HFF-Myc (cell line): ENCODE measurements around the gene BAG5.

Experiments used
- DNase-seq: peaks from one replicate; pipeline ENCODE4 v3.0.0-alpha.2; 2011; ENCODE audit warnings: low read depth; ENCODE audit errors: extremely low read depth
- H3K4me3 ChIP-seq: replicated peaks from 2 replicates; pipeline ENCODE4 v1.5.1; 2011; ENCODE audit warnings: low read depth, mild to moderate bottlenecking, control low read depth, low read length
- CTCF ChIP-seq: IDR thresholded peaks from 2 replicates; pipeline ENCODE4 v1.5.1; 2012; ENCODE audit warnings: mild to moderate bottlenecking, low read depth, low read length, control low read depth; ENCODE audit errors: missing control alignments

BAG5 gene

GRCh38 chr14:103520657-103521437 is 41.6 kb downstream of the BAG5 start:
- peak; percentile 45 for TF ChIP-seq CTCF
- H3K4me3 ChIP-seq = peak overlapping the region; percentile 42
- no peak for DNase-seq

GRCh38 chr14:103520269-103520656 is 42.2 kb downstream of the BAG5 start:
- no peak for DNase-seq
- no peak overlapping the region for H3K4me3 ChIP-seq
- TF ChIP-seq CTCF = no peak

- no peak overlapping the region for H3K4me3 ChIP-seq
- no peak for TF ChIP-seq CTCF
- no peak for DNase-seq
Observed at GRCh38 chr14:103519837-103520212, 42.6 kb downstream of the BAG5 start.

- H3K4me3 ChIP-seq = no peak overlapping the region
- DNase-seq = no peak
Observed at GRCh38 chr14:103519043-103519836, 43.2 kb downstream of the BAG5 start.

GRCh38 chr14:103518422-103519042 is 43.9 kb downstream of the BAG5 start:
- H3K4me3 ChIP-seq = no peak overlapping the region
- DNase-seq = no peak
- TF ChIP-seq CTCF = peak; percentile 94

More at GRCh38 chr14:103519043-103519836, 43.2 kb downstream of the BAG5 start:
- TF ChIP-seq CTCF = no peak

- no peak for DNase-seq
- H3K4me3 ChIP-seq = no peak overlapping the region
- no peak for TF ChIP-seq CTCF
Observed at GRCh38 chr14:103517721-103518421, 44.6 kb downstream of the BAG5 start.
